SJCRH30 (cell line): ENCODE data around the gene TAS1R3. TPM values are rescaled to one million over a fixed set of nuclear protein-coding genes. Genes with fewer than 3 reads are reported as not detected.
A peak's percentile ranks its signal among the peaks of the same experiment; 100 is the strongest.
"Not testable (repeated sequence)": the region's sequence is repeated elsewhere in the genome, so short reads cannot be mapped to it uniquely, and the experiment has no call there.

Experiments
- DNase-seq, 2 experiments: peaks; one replicate each; pipeline ENCODE4 v3.0.0-alpha.2; 2015 to 2020
- H3K27ac ChIP-seq: fragments of 250-450 bp; sonication (Bioruptor Pico); 2 replicates; pipeline ENCODE4 v1.5.1; 2020; ENCODE audit warnings: mild to moderate bottlenecking, moderate library complexity
- H3K27me3 ChIP-seq: fragments of 250-450 bp; sonication (Bioruptor Pico); 2 replicates; pipeline ENCODE4 v1.5.1; 2020; ENCODE audit warnings: mild to moderate bottlenecking, moderate library complexity
- H3K36me3 ChIP-seq: fragments of 250-450 bp; sonication (Bioruptor Pico); 2 replicates; pipeline ENCODE4 v1.5.1; 2020; ENCODE audit warnings: mild to moderate bottlenecking, moderate library complexity
- H3K4me1 ChIP-seq: fragments of 250-450 bp; sonication (Bioruptor Pico); 2 replicates; pipeline ENCODE4 v1.5.1; 2020; ENCODE audit warnings: mild to moderate bottlenecking, moderate library complexity
- H3K4me3 ChIP-seq: fragments of 250-450 bp; sonication (Bioruptor Pico); 2 replicates; pipeline ENCODE4 v1.5.1; 2020; ENCODE audit warnings: mild to moderate bottlenecking, moderate library complexity
- H3K9me3 ChIP-seq: fragments of 250-450 bp; sonication (Bioruptor Pico); replicated peaks from 2 replicates; pipeline ENCODE4 v1.5.1; 2020; ENCODE audit warnings: mild to moderate bottlenecking, moderate library complexity
- total RNA-seq: library from RNA; depleted of rRNA; stranded (reverse); fragments of >200 nt; shearing (Covaris generic); gene quantifications from 2 replicates; pipeline ENCODE4 v1.2.3, GENCODE V29; 2014

Gene TAS1R3
- total RNA-seq, 1 experiment from 2014 or later: 0.47 TPM

DNA sequence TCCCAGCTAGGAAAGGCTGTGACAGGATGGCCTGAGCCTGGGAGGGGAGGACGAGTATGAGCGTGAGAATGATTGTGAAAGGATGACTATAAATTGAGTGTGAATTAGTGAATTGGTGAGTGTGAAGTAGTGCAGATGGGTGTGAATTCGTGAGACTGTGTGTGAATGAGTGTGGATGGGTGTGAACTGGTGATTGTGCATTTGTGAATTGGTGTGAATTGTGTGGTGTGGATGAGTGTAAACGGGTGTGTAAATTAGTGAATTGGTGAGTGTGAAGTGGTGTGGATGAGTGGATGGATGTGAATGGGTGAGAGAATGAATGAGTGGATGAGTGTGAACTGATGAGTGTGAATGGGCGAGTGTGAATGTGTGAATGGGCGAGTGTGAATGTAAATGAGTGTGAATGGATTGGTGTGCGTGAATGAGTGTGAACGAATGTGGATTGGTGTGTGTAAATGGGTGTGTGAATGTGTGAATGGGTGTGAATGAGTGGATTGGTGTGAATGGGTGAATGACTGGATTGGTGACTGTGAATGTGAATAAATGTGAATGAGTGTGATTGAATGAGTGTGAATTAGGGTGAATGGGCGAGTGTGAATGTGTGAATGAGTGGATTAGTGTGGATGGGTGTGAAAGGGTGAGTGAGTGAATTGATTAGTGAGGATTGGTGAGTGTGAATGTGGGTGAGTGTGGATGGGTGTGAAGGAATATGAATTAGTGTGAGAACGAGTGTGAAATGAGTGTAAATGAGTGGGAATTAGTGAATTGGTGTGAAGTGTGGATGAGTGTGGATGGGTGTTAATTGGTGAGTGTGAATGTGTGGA, 35.0 kb downstream of the TAS1R3 start:
- Histone ChIP-seq H3K9me3 (peaks cover 13% of the 10 kb centered on the region), H3K4me1 (peaks cover 7% of the 10 kb centered on the region), H3K27me3 (no peaks in the 10 kb centered on the region), H3K4me3 (no peak overlapping the region), H3K27ac (no peak overlapping the region), H3K36me3 (0 out of 2 replicates have a peak, but pooled peaks cover 4% of the 10 kb centered on the region)
- no peak for DNase-seq

DNA sequence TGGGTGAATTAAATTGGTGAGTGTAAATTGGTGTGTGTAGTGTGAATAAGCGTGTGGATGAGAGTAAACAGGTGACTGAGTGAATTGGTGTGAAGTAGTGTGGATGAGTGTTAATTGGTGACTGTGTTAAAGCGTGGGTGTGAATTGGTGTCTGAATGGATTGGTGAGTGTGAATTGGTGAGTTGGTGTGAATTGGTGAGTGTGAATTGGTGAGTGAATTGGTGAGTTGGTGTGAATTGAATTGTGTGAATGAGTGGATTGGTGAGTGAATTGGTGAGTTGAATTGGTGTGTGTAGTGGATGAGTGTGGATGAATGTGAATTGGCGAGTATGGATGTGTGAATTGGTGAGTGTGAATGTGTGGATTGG, 35.6 kb downstream of the TAS1R3 start:
- Histone ChIP-seq H3K4me3 (no peak overlapping the region), H3K4me1 (peaks cover 10% of the 10 kb centered on the region), H3K27me3 (no peaks in the 10 kb centered on the region), H3K36me3 (0 out of 2 replicates have a peak, but pooled peaks cover 4% of the 10 kb centered on the region), H3K9me3 (peaks cover 13% of the 10 kb centered on the region), H3K27ac (no peak overlapping the region)
- no peak for DNase-seq

DNA sequence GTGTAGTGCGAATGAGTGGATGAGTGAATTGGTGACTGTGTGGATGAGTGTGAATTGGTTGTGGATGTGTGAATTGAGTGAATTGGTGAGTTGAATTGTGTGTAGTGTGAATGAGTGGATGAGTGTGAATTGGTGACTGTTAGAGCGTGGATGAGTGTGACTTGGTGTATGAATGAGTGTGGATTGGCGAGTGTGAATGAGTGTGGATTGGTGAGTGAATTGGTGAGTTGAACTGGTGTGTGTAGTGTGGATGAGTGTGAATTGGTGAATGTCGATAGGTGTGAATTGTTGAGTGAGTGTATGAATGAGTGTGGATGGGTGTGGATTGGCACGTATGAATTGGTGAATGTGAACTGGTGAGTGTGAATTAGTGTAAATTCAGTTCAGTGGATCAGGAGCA, 36.2 kb downstream of the TAS1R3 start:
- 0 out of 2 replicates have a peak, but pooled peaks cover 4% of the 10 kb centered on the region for H3K36me3 ChIP-seq
- H3K27ac ChIP-seq: no peak overlapping the region
- peaks cover 13% of the 10 kb centered on the region for H3K9me3 ChIP-seq
- peaks cover 15% of the 10 kb centered on the region for H3K4me1 ChIP-seq
- H3K4me3 ChIP-seq: no peak overlapping the region
- no peak for DNase-seq
- H3K27me3 ChIP-seq: no peaks in the 10 kb centered on the region

DNA sequence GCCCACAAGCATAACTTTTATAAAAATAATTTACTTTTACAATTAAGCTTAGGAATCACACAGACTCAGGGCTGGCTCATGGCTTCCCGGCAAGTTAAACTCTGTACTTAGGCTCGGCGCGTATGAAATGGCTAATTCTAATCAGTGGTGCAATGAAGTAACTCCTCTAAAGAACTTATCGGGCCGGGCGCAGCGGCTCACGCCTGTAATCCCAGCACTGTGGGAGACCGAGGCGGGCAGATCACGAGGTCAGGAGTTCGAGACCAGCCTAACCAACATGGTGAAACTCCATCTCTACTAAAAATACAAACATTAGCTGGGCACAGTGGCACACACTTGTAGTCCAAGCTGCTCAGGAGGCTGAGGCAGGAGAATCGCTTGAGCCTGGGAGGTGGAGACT, 39.0 kb downstream of the TAS1R3 start:
- H3K27ac ChIP-seq, DNase-seq, H3K4me3 ChIP-seq, H3K27me3 ChIP-seq: not testable (repeated sequence)
- Histone ChIP-seq H3K36me3 (peaks cover 12% of the 10 kb centered on the region), H3K4me1 (peaks cover 22% of the 10 kb centered on the region), H3K9me3 (peaks cover 13% of the 10 kb centered on the region)

DNA sequence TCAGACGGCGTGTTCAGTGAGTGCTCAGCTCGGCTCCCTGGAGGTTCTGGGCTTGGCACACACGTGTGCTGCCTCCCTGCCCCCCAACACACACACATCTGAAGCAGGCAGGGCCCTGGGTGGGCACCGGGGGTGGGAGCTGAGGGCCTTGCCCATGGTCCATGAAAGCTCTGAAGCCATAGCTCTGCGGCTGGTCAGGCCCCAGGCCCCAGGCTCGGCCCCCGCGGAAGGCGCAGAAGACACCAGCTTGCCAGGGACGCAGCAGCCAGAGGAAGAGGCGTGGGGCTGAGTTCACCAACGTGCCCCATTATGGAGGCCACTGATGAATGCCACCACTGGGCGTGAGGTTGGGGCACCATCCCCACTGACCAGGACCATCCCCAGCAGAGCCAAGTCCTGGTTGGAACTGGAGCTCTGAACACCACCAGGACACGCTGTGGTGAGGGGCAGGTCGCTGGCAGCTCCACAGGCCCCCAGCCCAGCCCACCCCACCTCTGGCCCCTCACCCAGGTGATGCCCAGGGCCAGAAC, 39.8 kb downstream of the TAS1R3 start:
- peaks cover 22% of the 10 kb centered on the region for H3K4me1 ChIP-seq
- peaks cover 11% of the 10 kb centered on the region for H3K9me3 ChIP-seq
- no peak overlapping the region for H3K4me3 ChIP-seq
- H3K27me3 ChIP-seq: no peaks in the 10 kb centered on the region
- peaks cover 12% of the 10 kb centered on the region for H3K36me3 ChIP-seq
- no peak overlapping the region for H3K27ac ChIP-seq
- DNase-seq: no peak

DNA sequence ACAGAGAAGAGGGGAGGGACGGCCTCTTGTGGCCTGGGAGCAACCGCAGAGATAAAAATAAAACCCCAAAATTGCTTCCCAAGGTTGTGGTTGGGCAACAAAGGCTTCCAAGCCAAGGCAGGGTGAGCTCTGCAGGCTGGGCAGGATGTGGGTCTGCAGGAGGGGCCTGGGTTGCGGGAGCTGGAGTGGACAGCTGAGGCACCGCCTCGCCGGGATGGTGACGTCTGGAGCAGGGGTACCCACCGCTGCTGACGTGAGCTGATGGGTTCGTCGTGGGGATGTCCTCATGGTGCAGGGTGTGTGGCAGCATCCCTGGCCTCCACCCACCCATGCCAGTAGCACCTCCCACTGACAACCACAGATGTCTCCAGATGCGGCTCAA, 40.3 kb downstream of the TAS1R3 start:
- peak in 1 of 2 experiments; percentile 44 for DNase-seq
- no peak overlapping the region for H3K4me3 ChIP-seq
- peak overlapping the region; percentile 52 for H3K27ac ChIP-seq
- H3K4me1 ChIP-seq: peaks cover 22% of the 10 kb centered on the region
- peaks cover 10% of the 10 kb centered on the region for H3K36me3 ChIP-seq
- no peaks in the 10 kb centered on the region for H3K27me3 ChIP-seq
- peaks cover 8% of the 10 kb centered on the region for H3K9me3 ChIP-seq

DNA sequence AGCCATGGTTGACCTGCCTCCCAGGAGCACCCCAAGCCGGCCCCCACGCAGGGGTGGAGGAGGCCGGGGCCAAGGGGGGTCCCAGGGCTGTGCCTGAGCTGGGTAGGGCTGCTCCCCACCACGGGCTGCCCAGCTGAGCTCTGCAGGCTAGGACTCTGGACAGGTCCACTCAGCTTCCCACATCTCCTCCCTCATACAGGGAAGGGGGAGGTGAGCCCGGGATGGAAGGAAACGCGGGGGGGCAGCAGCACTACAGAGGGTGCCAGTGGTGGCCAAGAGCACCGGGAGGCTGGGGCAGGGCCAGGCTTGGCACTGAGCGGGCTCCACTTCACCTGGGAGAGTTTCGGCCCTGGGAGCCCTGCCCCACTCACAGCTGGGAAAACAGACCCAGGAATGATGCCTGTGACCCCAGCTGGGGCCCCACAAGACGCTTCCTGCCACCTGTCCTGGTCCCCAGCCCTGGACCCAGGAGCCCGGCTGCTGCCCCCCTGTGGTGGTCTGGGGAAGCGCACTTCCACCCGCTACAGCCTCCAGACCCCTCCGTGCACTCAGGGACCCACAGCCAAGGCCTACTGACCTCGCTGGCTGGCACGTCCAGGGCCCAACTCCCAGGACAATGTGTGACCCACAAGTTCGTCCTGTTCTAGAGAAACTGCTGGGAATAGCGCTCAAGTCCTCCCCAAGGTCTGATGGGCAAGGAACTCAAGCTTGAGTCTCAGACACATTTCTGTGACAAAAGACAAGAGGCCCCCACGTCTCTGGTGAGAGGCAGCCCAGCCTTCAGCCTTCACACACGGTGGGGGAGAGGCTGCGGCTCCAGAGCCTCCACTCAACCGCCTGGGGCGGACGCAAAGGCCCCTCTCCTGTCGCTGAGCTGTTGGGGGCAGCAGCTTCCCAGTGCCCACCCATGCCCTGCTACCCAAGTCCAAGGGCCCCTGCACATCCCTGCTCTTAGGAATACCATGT, 40.9 kb downstream of the TAS1R3 start:
- H3K27ac ChIP-seq: peak overlapping the region; percentile 52
- H3K4me3 ChIP-seq: no peak overlapping the region
- peak; percentile 90 to 95 for DNase-seq

DNA sequence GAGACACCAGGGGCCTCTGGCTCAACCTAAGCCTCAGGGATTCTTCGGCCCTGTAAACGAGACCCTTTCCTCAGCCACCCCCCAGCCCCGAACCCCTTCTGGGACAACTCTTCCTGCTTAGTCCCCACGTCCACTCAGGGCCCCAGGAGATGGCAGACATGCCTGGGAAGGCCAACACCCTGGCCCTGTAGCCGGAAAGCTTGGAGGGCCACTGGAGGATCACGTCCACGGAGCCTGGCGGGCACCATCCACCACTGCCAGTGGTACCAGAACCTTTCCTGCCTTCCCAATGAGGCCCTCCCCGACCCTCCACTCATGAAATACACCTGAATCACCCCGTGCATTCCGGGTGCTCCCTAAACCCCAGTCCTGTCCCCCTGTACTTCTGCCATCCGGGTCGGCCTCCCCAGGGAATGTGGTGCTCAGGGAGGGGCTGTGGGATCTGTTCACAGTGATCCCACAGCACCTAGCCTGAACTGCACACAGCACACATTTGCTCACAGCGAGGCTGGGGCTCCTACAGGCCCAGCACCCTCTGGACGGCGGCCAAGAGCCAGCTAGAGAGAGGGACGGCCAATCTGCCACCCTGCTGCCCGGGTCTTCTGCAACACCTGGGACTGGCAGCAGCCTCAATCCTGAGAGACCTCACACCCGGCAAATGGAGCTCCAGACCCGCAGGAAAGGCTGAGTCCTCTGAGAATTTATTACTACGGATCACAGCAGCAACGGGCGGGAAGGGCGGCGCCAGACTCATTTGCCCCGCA, 42.2 kb downstream of the TAS1R3 start:
- Histone ChIP-seq H3K27me3 (no peaks in the 10 kb centered on the region), H3K36me3 (peaks cover 10% of the 10 kb centered on the region), H3K4me1 (peaks cover 22% of the 10 kb centered on the region), H3K4me3 (no peak overlapping the region; the same call in 1 of the 2 replicates), H3K9me3 (no peaks in the 10 kb centered on the region), H3K27ac (no peak overlapping the region)
- DNase-seq: no peak

More for the DNA sequence above, 40.9 kb downstream of the TAS1R3 start:
- H3K36me3 ChIP-seq: peaks cover 10% of the 10 kb centered on the region
- no peaks in the 10 kb centered on the region for H3K27me3 ChIP-seq
- H3K4me1 ChIP-seq: peaks cover 22% of the 10 kb centered on the region
- peaks cover 4% of the 10 kb centered on the region for H3K9me3 ChIP-seq

DNA sequence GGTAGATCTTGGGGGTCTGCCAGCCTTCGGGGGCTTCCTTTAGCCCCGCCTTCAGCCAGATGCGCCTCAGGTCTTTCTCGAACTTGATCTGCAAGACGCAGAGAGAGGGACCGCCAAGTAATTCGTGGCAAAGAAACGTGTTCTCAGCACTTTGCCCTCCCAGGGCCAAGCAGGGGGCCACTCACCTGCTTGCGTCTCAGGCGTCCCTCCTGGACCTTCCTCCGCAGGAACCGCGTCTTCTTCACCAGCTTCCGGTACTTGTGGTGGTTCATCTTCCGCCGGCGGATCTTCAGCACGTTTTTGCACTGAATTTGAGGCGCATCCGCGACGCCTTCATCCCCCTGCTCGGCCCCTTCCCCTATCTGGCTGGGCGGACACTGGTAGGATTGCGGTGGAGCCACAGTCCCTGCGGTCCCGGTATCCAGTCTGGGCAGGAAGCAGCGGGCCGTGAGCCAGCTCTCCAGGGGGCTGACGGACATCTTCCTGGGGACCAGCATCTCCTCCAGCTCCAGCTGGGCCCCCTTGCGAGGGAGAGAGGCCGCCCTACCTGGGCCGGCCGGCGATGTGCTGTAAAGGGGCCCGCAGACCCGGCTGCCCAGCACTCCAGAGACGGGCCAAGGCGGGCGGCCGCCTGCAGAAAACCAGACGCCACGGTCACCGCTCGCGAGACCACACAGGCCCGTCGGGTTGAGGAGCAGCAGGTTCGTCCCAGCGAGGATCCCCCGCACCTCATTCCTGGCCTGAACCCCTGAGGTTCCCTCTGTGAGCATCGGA, 42.9 kb downstream of the TAS1R3 start:
- H3K27ac ChIP-seq: peak overlapping the region; percentile 86
- peaks cover 10% of the 10 kb centered on the region for H3K36me3 ChIP-seq
- H3K4me1 ChIP-seq: peaks cover 25% of the 10 kb centered on the region
- DNase-seq: no peak
- no peaks in the 10 kb centered on the region for H3K9me3 ChIP-seq
- no peaks in the 10 kb centered on the region for H3K27me3 ChIP-seq
- peak overlapping the region; percentile 97 for H3K4me3 ChIP-seq

DNA sequence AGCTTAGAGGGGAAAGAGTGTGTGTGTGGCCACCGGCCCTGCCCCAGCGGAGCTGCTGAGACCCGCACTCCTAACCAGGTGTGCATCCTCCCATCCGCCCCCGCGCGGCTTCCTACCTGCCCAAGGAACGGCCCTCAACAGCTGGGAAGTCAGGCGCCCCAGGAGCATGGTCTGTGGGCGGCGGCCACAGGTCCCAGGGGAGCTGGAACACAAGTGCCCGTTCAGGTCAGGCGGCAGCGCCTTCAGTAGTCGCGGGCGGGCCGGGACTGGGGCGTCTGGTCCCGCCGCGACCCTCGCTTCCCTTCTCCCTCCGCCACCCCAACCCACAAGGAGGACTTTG, 43.5 kb downstream of the TAS1R3 start:
- peak; percentile 59 to 61 for DNase-seq

DNA sequence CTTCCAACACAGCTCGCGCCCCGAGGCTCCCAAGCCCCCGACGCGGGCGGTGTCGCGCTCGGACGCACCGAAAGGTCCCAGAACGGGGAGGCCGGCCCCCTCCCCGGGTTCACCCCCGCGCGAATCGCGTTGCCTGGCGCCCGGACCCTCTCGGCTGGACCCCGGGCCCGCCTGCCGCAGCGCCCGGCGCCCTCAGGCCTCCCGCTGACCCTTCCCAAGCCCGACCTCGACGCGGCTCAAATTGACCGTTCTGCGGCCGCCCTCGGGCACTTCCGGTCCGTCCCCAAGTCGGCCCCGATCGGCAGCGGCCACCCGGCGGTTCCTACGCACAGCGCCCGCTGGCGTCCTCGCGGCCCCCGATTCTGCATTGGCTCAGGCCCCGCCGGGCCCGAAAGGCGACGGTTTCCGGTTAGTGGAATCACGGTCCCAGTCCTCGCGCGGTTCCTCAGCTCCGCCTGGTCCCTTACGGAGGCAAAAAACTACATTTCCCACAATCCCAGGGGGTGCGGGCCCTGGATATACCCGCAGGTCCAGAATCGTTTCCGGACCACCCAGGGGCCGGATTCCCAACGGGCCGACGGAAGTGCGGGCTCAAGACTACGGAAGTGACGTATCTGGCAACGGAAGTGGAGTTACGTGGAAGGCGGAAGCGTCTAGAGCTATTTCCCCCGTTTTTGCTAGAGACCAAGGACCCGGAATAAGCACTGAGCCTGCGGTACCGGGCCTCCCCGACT, 44.0 kb downstream of the TAS1R3 start, which contains the start of gene AURKAIP1:
TSS of gene AURKAIP1 (minus strand) at position 279 of the 734 bp plus-strand sequence. CDS start 451 bp downstream, outside the sequence.
- peaks cover 8% of the 10 kb centered on the region for H3K36me3 ChIP-seq
- no peaks in the 10 kb centered on the region for H3K9me3 ChIP-seq
- peak within 1 kb of the TSS; percentile 86 for H3K27ac ChIP-seq

More for the DNA sequence above, 43.5 kb downstream of the TAS1R3 start:
- Histone ChIP-seq H3K4me3 (peak overlapping the region; percentile 97), H3K27ac (peak overlapping the region; percentile 86), H3K36me3 (peaks cover 10% of the 10 kb centered on the region), H3K4me1 (peaks cover 28% of the 10 kb centered on the region), H3K27me3 (no peaks in the 10 kb centered on the region), H3K9me3 (no peaks in the 10 kb centered on the region)

DNA sequence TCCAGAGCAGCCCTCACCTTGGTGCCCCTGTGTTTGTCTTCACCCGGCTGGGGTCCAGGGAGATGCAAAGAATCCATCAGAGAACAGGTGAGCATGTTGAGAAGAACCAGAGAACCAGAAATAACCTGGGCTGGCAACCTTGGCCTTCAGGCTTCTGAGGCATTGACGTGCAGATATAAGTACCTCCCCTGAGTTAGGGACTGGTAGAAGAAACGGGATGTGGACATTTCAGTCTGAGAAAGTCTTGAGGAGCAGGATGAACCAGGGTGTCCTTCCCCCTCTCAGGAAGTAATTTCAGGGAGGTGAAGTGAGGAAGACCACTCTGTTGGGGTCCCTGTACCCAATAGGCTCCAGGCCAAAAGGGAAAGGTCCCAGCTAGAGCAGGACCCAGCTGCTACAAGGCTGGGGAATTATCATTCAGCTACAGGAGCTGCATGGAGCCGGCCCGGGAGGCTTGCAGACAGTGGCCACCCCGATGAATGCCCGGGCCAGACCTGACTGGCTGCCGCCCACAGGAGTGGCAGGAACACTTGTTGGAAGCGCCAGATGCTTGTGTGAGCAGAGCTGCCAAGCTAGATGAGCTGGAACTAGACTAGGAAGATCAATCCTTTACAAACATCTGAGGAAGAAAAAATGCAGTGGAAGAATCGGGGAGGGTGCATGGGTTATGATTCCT, 45.6 kb downstream of the TAS1R3 start:
- Histone ChIP-seq H3K27ac (no peak overlapping the region), H3K9me3 (no peaks in the 10 kb centered on the region), H3K36me3 (peaks cover 8% of the 10 kb centered on the region), H3K4me1 (peaks cover 17% of the 10 kb centered on the region), H3K27me3 (no peaks in the 10 kb centered on the region), H3K4me3 (no peak overlapping the region)
- no peak for DNase-seq

More for the DNA sequence above, 44.0 kb downstream of the TAS1R3 start, which contains the start of gene AURKAIP1:
- H3K4me3 ChIP-seq: peak within 1 kb of the TSS; percentile 97
- H3K27me3 ChIP-seq: no peaks in the 10 kb centered on the region
- H3K4me1 ChIP-seq: peaks cover 28% of the 10 kb centered on the region
- peak; percentile 100 for DNase-seq
